Stimulated activated CD8-positive, alpha-beta memory T cell treated with anti-CD3 and anti-CD28 coated beads, Interleukin-12 subunit alpha, Interleukin-12 subunit beta, amount 100 ng/mL, for 24 hours (primary cell): ENCODE measurements around the gene CHCHD3.

ENCODE experiments used
- DNase-seq: peaks from one replicate; pipeline ENCODE4 v3.0.0-alpha.2; 2020; ENCODE audit errors: extremely low read depth

CHCHD3 gene

DNA sequence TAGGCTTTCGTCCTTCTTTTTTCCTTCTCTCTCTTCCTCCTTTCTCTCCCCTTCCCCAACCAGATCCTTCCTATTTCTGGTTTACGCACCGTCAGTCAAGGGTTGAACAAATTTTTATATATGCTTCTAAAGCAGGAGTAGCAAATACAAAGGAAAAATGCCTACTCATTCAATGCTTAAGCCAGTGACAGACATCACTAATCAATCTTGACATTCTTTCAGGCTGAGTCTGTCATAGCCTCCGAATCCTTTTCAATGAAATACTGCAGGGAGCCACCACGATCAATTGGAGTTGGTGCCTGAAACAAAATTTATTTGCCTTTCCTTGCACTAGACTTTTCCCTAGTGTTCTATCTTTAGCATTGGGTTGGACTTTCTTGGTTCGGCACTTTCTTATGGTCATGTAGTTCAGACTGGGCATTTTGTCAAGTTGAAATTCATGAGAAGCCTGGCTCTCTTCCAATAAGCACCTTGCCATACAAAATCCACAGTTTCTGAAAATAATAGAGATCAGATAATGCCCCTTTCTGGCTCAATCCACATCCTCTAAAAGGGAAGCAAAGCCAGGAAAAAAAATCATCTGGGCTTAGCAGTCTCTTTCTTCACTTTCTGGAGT is 266.1 kb downstream of the CHCHD3 start:
- no peak for DNase-seq

DNA sequence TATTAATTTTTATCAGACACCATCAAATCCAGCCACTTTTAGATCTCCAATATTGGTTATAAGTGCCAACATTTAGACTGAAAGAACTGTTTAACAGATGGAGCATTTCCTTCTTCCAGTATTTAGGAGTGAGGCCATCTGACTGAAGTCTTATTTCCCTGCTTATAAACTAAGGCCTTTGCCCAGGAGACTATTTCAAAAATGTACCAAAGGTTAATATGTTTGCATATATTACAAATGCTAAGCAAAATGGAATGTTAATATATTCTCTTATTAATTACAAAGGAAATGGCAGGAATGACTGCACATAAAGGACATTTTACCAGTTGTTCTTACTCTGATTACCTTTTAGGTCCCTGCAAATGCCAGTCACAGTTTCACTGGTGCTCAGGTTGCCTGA is 266.8 kb downstream of the CHCHD3 start:
- no peak for DNase-seq

DNA sequence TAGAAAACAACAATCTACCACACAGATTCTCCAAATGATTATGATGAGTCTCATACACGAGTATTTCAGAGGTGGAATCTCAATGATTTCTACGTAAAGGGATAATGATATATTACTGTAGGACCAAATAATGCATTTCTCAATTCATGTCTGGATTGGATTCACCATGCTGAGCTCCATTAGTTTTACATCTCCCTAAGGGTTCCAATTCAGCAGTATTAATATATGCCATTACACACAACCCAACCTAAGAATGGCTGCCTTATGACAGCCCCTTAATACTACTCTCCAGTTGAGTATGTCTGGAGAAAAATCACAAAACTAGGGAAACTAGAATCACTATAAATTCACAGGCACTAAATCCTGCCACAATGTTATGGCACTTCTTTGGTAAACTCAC is 271.3 kb downstream of the CHCHD3 start:
- no peak for DNase-seq

DNA sequence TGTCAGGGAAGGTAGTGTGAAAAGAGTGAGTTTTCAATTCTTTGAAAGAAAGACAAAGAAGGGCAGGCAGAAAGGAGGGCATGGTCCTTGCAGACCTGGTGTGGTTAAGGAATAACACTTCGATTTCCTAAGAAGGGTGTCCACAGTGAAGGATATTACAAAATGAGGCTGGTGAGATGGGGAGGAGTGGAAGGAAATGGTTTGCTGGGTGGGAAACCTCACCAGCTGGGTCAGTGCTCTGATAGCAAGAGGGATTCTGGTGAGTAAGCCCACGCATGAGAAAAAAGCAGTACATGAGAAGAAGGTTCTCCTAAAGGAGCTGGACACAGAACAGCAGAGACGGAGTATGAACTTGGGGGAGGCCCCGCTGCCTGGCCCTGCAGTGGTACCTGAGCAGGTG is 275.1 kb downstream of the CHCHD3 start:
- no peak for DNase-seq

DNA sequence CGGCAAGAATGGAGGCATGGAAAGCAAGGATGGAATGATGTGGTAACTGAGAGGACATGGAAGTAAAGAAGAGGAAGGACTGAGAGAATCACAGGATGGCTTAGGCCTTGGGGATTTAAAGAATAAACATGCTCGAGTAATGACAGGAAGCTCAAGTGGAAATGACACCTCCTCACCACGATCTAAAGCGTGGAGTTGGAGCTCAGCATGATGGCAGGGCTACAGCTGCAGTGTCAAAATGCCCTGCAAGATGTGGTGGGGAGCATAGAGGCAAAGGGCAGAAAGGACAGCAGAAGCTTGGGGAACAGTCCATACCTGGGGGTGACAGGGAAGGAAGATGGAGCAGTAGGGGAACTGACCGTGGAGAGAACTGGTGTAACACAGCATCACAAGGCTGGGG is 276.1 kb downstream of the CHCHD3 start:
- no peak for DNase-seq

DNA sequence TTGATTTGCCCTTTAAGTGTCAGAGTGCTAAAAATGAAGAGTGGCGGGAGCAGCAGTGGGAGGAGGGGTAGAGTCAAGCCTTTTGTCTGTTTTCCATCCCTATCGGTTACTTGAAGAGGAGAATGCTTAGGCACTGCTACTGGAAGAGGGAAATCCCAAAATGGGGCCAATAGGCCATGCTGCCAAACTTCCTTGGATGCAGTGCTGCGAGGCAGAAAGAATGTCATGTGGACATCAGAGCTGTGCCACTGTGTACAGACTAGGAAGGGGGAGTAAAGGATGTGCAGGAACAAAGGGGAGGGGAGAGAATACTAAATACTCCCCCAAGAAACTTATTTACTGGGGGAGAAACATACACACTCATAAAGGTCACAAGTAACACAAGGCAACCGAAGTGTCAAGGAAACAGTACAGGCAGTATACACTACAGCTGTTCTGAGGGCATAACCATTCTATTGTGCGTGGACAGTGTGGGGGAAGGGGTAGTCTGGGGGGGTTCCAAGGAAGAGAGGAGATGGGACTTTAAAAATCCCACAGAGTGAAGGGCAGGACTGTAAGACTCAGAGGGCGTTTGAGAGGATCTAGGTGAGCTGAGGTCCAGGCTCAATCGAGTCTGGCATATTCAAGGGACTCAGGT is 276.9 kb downstream of the CHCHD3 start:
- no peak for DNase-seq

DNA sequence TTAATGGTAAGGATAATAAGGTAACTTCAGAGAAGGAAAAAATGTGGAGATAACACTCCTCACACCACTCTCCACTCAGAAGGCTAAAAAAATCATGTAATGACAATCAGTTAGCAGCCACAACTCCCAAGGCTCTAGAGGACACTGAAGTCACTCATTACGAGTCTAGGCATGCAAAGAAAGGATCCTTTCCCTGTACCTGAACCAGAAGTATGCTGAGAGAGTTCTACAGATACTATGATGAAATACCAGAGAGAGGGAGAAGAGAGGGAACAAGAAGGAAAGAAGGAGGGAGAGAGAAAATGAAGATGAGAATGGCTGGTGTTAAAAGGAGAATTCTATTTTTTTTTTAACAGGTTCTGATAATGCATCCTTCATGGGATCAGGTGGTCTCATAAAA is 281.4 kb downstream of the CHCHD3 start:
- DNase-seq, result no peak

DNA sequence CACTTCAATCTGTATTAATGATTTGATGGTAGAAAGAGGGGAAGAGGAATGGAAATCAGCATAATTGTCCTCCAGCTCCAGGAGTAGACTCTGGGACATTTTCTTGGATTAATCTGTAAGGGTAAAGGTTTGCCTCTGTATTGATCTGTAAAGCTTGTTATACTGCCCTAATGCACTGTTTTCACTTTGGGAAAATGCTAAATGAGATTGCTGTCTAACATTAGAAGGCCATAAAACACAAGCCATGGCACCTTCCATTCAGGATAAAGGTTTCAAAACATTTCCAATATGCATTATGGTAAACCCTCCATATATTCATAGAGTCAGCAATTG is 282.8 kb downstream of the CHCHD3 start:
- DNase-seq, result no peak

DNA sequence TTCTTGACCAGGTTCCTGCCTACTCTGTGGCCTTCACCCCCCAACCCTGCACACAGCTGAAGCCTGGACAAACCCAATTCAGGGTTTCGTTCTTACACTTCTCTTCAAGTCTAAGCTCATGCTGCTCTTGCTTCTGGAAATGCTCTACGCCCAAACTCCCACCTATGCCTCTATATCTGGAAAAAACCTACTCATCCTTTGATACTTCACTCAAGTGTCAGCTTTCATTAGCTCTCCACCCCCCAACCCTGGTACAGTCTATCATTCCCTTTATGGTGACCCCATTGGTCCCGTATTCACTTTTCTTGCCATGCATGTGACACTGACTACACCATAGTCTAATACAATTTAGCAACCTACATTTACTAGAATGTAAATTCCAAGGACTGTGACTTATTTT is 284.7 kb downstream of the CHCHD3 start:
- DNase-seq, result no peak

DNA sequence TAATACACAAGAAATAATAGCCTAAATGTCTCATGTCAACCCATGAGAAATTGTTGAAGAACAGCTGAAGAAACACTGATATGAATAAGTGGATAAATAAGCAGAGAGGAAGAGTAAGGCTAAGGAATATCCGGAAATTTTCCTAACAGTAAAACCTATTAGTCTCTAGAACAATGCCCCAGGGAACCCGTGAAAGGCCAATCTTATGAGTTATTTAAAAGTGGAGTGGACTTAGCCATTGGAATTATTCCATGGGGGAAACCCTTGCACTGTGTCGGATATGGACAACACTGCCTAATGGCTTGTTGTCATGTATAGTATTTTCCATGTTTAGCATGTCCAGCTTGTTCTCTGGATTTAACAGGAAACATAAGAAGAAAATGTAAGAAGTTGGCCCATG is 288.4 kb downstream of the CHCHD3 start:
- no peak for DNase-seq

DNA sequence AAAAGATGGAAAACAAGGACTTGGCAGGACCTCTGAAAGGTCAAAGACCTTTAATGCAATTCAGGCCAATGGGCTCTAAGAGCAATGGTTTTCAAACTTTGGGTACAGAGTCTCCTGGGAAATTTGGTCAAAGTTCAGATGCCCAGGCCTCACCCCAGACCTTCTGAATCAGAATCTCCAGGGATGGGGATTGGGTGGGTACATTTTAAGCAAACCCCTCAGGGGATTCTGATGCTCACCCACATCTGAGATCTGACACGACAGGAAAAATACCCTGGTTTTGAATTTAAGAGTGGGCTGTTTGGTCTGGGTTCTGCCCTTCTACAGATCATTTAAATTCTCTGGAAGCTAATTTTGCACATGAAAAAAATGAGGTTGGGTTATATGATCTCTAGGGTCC is 290.9 kb downstream of the CHCHD3 start:
- no peak for DNase-seq

DNA sequence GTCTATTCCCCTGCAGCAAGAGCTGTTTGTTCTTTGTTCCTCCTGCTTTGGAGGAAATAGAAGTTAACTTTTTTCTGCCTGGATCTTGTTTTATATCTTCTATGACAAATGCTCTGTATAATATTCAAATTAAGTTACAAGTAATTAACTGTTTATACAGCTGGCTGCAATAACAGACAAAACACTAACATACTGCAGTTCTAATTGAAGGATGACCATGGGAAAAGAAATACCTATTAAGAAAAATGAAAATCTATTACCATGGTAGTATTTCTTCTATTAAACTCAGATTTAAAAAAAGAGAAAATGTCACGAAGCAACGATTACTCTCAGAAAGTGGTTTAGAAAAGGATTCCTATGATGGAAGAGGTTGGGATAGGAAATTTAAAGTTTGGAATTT is 291.8 kb downstream of the CHCHD3 start:
- no peak for DNase-seq

DNA sequence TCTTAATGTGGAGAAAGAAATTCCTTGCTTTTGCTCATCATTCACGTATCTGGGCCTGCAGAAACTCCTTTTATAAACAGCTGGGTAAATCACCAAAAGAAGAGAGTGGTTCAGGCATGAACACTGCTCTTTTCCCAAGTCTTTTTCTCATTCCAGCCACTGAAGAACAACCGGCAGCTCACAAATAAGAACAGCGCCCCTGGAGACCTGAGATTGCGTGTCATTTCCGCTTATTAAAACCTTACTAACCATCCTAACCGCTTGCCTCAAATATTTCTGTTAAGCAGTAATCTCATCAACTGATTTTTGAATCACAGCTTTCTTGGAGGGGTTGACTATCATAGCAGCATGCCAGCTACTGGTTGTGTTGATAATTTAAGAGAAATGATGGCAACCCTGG is 292.6 kb downstream of the CHCHD3 start:
- no peak for DNase-seq

DNA sequence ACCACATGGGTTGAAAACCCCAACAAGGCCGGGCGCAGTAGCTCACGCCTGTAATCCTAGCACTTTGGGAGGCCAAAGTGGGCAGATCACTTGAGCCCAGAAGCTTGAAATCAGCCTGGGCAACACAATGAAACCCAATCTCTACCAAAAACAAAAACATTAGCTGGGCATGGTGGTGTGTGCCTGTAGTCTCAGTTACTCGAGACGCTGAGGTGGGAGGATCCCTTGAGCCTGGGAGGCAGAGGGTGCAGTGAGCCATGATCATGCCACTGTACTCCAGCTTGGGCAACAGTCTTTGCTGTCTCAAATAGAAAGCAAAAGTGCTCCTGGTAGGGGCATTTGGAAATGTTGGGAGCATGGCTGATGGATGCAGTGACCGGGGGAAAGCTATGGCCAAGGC is 296.0 kb downstream of the CHCHD3 start:
- no peak for DNase-seq

DNA sequence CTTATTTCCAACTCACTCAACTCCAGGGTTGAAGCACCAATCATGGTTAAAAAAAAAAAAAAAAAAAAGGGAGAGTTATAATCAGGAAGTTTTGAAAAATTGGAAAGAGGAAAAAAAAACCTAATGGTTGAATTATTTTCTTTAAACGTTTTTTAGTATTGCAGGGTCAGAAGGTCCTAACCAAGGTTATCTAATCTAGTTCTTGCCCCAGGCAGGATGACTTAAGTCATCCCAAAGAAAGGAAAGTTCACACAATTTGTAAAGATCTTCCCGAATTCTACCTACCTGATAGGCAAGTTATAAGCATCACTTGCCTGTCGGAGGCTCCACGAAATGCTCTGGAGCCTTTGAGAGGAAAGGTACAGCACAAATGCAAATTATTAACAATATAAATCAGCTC is 297.5 kb downstream of the CHCHD3 start:
- DNase-seq, result no peak

DNA sequence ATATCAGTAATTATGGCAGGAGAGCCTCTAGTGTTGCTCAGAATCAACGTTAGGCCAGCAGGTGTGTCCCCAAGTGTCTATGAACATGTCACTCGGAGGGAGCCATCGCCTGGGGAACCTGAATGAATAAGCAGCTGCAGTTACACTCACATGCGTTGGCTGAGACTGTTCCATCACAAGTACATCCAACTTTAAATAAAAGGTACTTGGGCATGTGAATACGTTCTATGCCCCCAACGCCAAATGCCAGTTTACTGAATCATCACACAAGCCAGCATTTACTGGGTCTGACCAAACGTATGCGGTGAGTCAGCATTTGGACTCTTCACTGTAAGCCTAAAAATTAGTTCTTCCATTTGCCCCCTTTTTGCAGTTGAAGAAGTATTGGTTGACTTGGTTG is 298.1 kb downstream of the CHCHD3 start:
- DNase-seq, result no peak

DNA sequence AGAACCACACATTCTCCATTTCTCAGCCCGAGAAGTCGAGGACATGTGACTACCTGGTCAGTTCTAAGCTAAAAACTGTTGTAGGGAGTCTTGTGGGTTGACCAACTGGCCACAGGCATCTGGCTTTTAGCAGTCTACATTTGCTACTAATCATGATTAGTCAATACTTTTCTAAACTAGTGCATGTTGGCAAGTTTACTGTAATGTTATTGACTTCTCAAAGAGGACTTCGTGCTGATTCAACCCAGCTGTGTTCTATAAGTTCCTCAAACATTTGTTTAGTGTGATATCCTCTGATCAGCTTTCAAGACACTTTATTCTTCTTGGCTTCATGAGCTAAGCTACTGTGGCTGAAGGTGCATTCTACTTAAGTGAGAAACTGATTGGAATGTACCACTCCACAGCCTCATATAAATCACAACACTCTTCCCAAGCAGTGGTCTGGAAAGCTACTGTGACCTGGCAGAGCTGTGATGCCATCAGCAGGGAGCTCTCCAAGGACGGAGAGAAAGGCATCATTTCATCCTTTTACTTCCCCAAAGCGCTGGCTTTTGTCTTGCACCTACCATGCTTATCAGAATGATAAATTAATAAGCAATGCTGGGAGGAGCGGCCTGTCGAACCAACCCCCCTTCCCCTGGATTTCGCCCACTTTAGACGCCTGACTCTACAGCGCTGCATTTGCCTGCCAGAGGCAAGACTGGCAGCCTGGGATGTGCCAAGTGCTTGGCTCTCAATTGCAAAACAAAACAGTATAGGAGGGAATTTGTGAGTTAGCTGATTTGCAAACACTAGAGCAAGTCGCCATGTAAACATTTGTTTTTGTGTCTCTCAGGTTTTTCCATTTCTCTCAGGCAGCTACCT is 298.9 kb downstream of the CHCHD3 start:
- DNase-seq, result no peak

DNA sequence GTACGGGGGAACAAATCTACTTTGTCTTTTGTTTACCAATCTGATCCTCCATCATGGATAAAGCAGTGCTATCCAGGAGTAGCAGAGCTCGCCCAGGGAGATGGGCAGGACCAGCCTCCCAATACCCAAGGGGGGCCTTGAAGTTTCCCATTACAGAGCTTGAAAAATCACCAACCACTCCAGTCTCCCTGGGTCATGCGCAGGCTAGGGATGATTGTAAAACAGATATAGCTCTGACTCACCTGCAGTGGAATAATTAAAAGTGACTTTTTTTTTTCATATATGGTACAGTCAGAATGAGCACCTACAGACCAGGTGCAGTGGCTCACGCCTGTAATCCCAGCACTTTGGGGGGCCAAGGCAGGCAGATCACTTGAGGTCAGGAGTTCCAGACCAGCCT is 301.1 kb downstream of the CHCHD3 start:
- DNase-seq, result no peak

DNA sequence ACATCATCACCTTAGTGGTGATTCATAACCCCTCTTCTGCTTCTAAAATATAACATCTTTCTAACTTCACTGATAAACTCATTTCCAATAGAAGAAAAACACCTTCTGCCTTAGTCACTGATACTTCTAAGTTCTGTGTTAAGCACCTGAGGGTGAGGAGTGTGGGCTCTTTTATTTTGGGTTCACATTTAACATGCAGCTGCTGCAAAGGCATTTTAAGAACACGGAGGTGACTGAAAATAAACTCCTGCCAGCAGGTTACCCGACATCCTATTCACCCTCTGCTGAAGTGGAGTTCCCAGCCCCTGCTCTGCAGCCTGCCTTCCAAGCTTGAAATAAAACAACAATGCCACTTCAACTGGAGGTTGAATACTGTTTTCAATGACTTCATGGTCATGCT is 302.7 kb downstream of the CHCHD3 start:
- no peak for DNase-seq

DNA sequence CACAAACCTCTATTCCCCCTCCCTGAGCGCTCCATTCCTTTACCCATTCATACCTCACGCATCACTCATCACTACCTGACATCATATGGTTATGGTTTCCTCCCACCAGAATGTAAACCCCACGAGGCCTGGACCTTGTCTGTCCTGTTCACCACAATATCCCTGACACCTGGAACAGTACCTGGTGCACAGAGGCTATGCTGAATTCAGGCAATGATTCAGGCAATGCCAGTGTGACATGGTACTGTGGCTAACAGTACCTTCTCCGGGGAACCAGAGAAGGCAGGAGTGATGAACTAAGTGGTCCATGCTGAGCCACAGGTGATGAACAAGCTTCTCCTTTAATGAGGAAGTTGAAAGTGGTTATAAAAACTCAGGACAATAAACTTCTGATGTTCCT is 303.1 kb downstream of the CHCHD3 start:
- DNase-seq, result no peak

DNA sequence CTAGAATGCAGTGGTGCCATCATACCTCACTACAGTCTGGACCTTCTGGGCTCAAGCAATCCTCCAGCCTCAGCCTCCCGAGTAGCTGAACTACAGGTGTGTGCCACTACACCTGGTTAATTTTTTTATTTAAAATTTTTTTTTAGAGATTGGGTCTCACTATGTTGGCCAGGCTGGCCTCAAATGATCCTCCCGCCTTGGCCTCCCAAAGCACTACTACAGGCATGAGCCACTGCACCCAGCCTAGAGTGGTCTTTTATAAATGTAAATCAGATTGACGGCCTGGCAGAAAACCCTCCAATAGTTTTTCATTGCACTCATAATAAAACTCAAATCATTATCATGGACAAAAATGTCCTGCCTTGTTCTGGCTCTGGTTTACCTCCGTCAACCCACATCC is 303.9 kb downstream of the CHCHD3 start:
- no peak for DNase-seq

DNA sequence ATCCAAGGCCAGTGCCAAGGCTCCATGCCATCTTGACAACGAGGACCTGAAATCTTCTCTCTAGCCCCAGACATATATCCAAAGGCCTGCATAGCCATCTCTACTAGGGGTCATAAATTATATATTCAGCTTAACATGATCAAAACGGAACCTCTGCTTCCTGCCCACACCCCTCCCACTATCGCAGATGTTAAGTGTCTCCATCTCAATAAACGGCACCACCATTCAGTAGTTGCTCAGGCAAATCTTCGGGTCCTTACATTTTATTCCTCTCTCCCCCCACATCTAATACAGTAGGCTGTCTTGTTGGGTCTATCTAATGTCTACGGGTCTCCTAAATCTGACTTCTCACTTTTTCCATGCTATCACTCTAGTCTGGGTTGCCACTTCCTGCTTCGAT is 304.5 kb downstream of the CHCHD3 start:
- no peak for DNase-seq

DNA sequence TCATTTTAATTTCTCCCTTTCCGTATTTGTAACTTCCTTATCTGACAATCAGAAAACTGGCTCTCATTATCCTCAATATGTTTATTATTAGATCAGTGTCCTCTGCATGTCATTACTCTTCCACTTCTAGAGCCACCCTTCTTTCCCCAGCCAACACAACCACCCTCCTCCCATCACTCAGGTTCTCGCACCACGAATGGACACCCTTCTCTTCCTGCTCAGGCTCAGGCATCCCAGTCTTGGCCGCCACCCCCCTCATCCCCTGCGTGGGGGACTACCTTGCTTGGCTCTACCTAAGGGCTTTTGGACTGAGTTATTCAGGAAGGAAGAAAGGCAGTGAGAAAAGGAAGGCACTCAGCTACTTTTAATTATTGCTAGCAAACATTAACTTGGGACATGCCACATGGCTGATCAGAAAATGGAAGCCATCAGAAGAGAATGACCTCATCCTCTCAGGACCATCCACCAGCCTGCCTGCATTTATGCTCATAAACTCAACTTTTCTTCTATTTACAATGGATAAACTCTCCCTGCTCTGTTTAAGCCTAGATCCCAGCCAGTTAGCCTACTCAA is 305.8 kb downstream of the CHCHD3 start:
- DNase-seq, result no peak
